8988T (cell line): ENCODE measurements around the gene RHEBL1.

Source experiments
- DNase-seq: peaks from one replicate; pipeline ENCODE4 v3.0.0; 2011

Gene RHEBL1

GRCh38 chr12:49052451-49053208, 17.1 kb downstream of the RHEBL1 start:
- peak; percentile 39 for DNase-seq

- DNase-seq = no peak
These were observed 17.9 kb downstream of the RHEBL1 start for GRCh38 chr12:49051777-49052438.

- no peak for DNase-seq
These were observed 18.4 kb downstream of the RHEBL1 start for GRCh38 chr12:49051373-49051764.

DNA sequence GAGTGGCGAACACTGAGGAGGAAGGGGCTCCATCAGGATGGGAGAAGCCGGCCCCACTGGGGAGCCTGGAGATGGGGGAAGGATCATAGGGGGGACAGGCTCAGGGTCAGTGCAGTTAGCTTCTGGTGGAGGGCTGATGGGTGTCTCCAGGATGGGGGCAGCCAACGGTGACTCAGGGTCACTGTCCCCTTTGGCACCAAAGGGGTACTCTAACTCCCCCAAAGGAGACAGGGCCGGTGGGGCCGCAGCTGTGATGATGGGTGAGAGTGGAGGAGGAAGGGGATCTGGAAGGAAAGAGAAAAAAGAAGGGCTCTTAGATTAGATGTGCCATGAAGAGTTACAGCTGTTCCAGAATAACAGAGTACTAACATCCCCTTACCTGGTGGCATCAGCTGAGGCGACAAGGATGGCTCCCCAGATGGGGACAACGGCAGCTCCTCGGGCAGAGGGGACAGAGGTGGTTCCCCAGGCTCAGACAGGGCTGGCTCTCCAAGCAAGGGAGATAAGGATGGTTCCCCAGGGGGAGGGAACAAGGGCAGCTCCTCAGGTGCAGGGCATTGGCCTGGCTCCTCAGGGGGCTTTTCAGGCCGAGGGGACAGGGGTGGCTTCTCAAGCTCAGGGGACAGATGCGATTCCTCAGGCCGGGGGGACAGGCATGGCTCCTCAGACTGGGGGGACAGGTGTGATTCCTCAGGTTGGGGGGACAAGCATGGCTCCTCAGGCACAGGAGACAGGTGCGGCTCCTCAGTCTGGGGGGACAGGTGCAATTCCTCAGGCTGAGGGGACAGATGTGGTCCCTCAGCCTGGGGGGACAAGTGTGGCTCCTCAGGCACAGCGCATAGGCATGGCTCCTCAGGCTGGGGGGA, 19.0 kb downstream of the RHEBL1 start:
- no peak for DNase-seq

DNA sequence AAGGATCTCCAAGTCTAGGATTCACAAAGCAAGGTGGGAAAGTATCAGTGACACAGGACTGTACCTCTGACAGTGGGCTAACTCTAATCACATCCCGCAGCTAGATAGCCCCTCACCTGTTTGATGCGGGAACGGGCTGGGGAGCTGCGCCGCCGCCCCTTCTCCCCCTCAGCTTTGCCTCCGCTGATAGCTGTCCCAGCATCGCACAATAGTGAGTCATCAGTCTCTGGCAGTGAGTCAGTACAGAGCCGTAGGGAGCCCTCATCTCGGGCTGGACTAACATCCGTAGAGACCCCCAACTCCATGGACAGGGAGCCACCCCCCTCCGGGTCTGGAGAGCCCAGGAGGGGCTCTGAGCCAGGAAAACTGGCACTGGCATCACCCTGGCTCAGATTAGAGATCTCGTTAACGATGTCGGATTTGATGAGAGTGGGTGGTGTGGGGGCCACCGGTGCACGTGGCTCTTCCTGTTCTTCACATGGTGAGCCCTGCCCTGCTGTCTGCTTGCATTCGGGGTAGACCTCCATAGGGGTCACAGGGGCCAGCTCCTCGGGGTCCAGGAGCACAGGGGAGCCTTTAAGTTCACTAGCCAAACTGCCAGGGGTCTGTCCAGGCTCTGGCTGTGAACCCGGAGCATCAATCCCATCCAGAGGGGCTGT, 20.1 kb downstream of the RHEBL1 start:
- peak; percentile 96 for DNase-seq

DNA sequence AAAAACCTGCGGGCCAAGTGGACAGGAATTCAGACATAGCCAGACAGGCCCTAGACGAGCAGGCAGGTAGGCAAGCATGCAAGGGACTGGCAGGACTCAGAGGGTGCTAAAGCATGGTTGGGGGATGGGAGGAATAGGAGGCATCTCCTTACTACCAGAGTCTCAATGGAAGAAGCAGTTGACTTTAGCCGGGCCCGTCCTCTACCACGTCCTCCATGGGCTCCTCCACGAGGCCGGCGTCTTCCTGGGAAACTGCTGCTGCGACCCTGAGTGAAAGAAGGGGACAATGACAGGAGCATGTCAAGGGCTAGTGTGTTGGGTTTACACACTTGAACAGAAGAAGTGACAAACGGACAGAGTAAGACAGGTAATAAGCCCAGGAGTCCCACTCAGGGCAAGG, 20.8 kb downstream of the RHEBL1 start:
- no peak for DNase-seq

- no peak for DNase-seq
These were observed 23.5 kb downstream of the RHEBL1 start for GRCh38 chr12:49046129-49046895.

GRCh38 chr12:49044660-49045059, 25.1 kb downstream of the RHEBL1 start:
- DNase-seq = no peak

DNA sequence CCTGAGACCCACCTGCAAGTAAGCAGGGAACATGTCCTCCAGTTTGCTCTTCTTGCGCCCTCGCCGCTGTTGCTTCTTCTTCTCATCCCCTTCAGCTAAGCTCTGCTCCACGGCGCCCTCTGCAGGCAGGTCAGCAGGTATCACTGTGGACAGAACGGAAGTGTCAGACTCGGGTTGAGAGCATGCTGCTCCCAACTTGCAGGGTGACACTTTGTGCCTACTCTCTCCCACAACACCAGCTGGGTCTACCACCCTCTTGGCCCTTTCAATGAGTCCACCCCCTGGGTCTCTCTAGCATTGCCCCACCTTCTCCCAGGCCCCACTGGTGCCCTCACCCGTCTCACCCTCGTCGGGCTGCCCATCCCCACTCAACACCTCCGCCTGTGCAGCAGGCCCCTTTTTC, 25.9 kb downstream of the RHEBL1 start:
- peak; percentile 82 for DNase-seq

DNA sequence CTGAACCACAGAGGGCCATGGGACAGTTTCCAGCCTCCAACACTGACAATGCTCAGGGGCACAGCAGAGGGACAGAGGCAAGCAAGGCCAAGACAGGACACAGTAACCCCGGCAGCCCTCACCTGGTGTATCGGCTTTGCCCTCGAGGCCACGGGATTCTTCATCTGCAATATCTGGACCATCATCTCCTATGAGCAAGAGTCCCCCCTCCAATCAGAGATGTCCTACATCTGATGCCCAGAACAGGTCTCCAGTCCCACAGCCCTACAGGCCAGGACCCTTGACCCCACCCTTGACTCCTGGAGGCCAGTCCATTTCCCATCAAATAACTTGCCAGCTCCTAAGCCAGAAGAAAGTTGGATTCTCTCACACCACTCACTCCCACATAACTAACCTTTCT, 26.5 kb downstream of the RHEBL1 start:
- no peak for DNase-seq

- DNase-seq = no peak
These were observed 27.8 kb downstream of the RHEBL1 start for GRCh38 chr12:49041881-49042484.

GRCh38 chr12:49041036-49041880, 28.5 kb downstream of the RHEBL1 start:
- DNase-seq = no peak

DNA sequence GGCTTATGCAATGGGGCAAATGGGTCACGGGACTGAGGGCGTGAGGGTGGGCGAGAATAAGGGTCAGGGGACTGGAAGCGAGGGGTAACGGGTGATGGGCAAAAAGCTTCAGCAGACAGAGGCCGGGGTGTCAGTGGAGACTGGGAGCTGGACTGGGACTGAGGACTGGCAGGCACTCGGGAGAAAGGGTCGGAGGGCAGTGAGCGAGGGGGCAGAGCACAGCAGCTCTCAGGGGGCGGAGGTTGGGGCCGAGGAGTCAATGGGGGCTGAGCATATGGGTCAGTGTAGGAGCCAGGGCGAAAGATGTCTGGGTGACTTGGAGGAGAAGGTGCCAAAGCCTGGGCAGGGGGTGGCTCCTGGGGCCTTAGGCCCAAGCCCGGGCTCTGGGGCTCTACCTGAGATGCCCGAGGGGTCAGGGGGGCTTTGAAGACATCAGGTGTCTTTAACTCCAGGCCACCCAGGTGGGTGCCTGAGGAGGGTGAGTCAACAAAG, 29.4 kb downstream of the RHEBL1 start:
- no peak for DNase-seq

GRCh38 chr12:49039421-49040363, 30.1 kb downstream of the RHEBL1 start:
- DNase-seq = no peak

- no peak for DNase-seq
These were observed 31.4 kb downstream of the RHEBL1 start for GRCh38 chr12:49038291-49038955.

- DNase-seq = no peak
These were observed 31.9 kb downstream of the RHEBL1 start for GRCh38 chr12:49037947-49038237.

- DNase-seq = no peak
These were observed 32.5 kb downstream of the RHEBL1 start for GRCh38 chr12:49037111-49037946.

DNA sequence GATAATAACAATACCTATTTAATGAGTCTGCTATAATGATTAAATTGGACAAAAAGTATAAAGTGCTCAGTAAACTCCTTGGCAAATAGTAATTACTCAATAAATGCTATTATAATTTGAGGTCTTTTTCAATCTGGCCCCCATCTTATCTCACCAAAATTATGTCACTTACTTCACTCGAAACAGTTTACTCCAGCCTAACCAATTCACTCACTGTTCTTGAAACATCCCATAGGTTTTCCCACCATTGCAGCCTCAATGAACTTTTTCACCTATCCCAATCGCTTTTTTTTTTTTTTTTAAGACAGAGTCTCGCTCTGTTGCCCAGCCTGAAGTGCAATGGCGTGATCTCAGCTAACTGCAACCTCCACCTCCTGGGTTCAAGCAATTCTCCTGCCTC, 33.8 kb downstream of the RHEBL1 start:
- no peak for DNase-seq
